HepG2 (cell line): ENCODE data around the gene RPL36. TPM values are rescaled to one million over a fixed set of nuclear protein-coding genes. Genes with fewer than 3 reads are reported as not detected.

ENCODE experiments used
- EED ChIP-seq: sonication (generic); formaldehyde crosslinking; IDR thresholded peaks from 2 replicates; pipeline ENCODE4 v1.5.0; 2020; ENCODE audit warnings: mild to moderate bottlenecking, missing genetic modification reagents
- GMEB1 ChIP-seq: sonication (generic); formaldehyde crosslinking; IDR thresholded peaks from 2 replicates; pipeline ENCODE4 v1.5.1; 2020; ENCODE audit warnings: missing genetic modification reagents, mild to moderate bottlenecking, borderline replicate concordance
- MTF1 ChIP-seq: sonication (generic); formaldehyde crosslinking; IDR thresholded peaks from 2 replicates; pipeline ENCODE4 v1.5.0; 2020; ENCODE audit warnings: missing genetic modification reagents
- NRL ChIP-seq: sonication (generic); formaldehyde crosslinking; IDR thresholded peaks from 2 replicates; pipeline ENCODE4 v1.5.0; 2020; ENCODE audit warnings: missing genetic modification reagents, mild to moderate bottlenecking, moderate library complexity, borderline replicate concordance
- POGZ ChIP-seq: sonication (generic); formaldehyde crosslinking; IDR thresholded peaks from 2 replicates; pipeline ENCODE4 v1.4.0; 2020; ENCODE audit warnings: mild to moderate bottlenecking, missing genetic modification reagents
- SNRNP70 ChIP-seq: fragments of 200-400 bp; formaldehyde crosslinking; IDR thresholded peaks from 2 replicates; pipeline ENCODE4 v1.6.1; 2017; ENCODE audit warnings: mild to moderate bottlenecking, low read depth, low read length, moderate library complexity
- TERF1 ChIP-seq: sonication (generic); formaldehyde crosslinking; IDR thresholded peaks from 2 replicates; pipeline ENCODE4 v1.8.0; 2022; ENCODE audit warnings: mild to moderate bottlenecking, missing genetic modification reagents, moderate library complexity
- ZFP37 ChIP-seq: sonication (generic); formaldehyde crosslinking; IDR thresholded peaks from 2 replicates; pipeline ENCODE4 v1.4.0; 2020; ENCODE audit warnings: missing genetic modification reagents, borderline replicate concordance
- ZFYVE20 ChIP-seq: sonication (generic); formaldehyde crosslinking; IDR thresholded peaks from 2 replicates; pipeline ENCODE4 v1.8.0; 2023; ENCODE audit warnings: low read depth, mild to moderate bottlenecking, moderate library complexity, missing genetic modification reagents, borderline replicate concordance
- ZGPAT ChIP-seq: IDR thresholded peaks from 2 replicates; pipeline ENCODE4 v1.6.1; 2016; ENCODE audit warnings: mild to moderate bottlenecking
- ZNF274 ChIP-seq: sonication (generic); formaldehyde crosslinking; IDR thresholded peaks from 2 replicates; pipeline ENCODE4 v1.5.1; 2020; ENCODE audit warnings: mild to moderate bottlenecking, missing genetic modification reagents
- ZNF569 ChIP-seq: sonication (generic); formaldehyde crosslinking; IDR thresholded peaks from 2 replicates; pipeline ENCODE4 v1.5.0; 2020; ENCODE audit warnings: mild to moderate bottlenecking, missing genetic modification reagents, moderate library complexity, borderline replicate concordance
- ZNF607 ChIP-seq: sonication (generic); formaldehyde crosslinking; IDR thresholded peaks from 2 replicates; pipeline ENCODE4 v1.5.1; 2020; ENCODE audit warnings: missing genetic modification reagents, mild to moderate bottlenecking, borderline replicate concordance
- ZNF652 ChIP-seq: IDR thresholded peaks from 2 replicates; pipeline ENCODE4 v1.6.1; 2016; ENCODE audit warnings: low read depth, borderline replicate concordance
- ZNF674 ChIP-seq: sonication (generic); formaldehyde crosslinking; IDR thresholded peaks from 2 replicates; pipeline ENCODE4 v1.5.0; 2020; ENCODE audit warnings: low read depth, mild to moderate bottlenecking, missing genetic modification reagents
- polyA plus RNA-seq, 8 experiments: library from polyadenylated mRNA; depleted of rRNA in 3 of 8; stranded (reverse) in 7 of 8; unstranded in 1 of 8; fragments of >200 nt; fragmentation: Illumina TruSeq in 4 of 8; extraction: Trizol in 4 of 8; gene quantifications; 2 replicates each; pipeline versions ENCODE4 v1.2.1 to v1.2.3, GENCODE V29; 2011 to 2016; ENCODE audit warnings: low read depth in 4 of 8, missing spikeins in 1 of 8, mixed read lengths in 1 of 8; ENCODE audit not compliant: insufficient read depth in 1 of 8
- total RNA-seq, 5 experiments: library from RNA; depleted of rRNA; stranded (reverse); fragments of >200 nt; fragmentation: Illumina TruSeq; extraction: Trizol; gene quantifications; 2 replicates each; pipeline ENCODE4 v1.2.3, GENCODE V29; 2016; ENCODE audit warnings: low read depth in 1 of 5
- TF ChIP-seq, protein P1 (sequence below): sonication (generic); formaldehyde crosslinking; IDR thresholded peaks from 2 replicates; pipeline ENCODE4 v1.4.0; 2020; ENCODE audit warnings: missing genetic modification reagents
- TF ChIP-seq, protein P2 (sequence below): IDR thresholded peaks from 2 replicates; pipeline ENCODE4 v1.6.1; 2018; ENCODE audit warnings: missing genetic modification reagents
- TF ChIP-seq, protein P3 (sequence below), 2 experiments: sonication (generic) in 1 of 2; formaldehyde crosslinking in 1 of 2; IDR thresholded peaks; 2 replicates each; pipeline versions ENCODE4 v1.4.0 to v1.6.1; 2018 to 2020; ENCODE audit warnings: missing genetic modification reagents in 2 of 2, borderline replicate concordance in 1 of 2, low read depth in 1 of 2, mild to moderate bottlenecking in 1 of 2, missing biosample characterization in 1 of 2

The RPL36 gene
- total and polyA plus RNA-seq, 2 of the 13 experiments (the other 11 are each of a cell fraction or from before 2014, with no cell fraction given) = 706 to 740 TPM

GRCh38 chr19:5719961-5720790 is 30.1 kb downstream of the RPL36 start, which contains the start of the genes CATSPERD and LONP1 (continued):
- TF ChIP-seq TERF1 (CRISPR knock-in tag) (no peak), SNRNP70 (no peak), GMEB1 (peak; percentile 93), MTF1 (no peak), EED (CRISPR knock-in tag) (no peak; the same call in 1 of the 2 replicates), POGZ (CRISPR knock-in tag) (peak; percentile 87), ZNF607 (CRISPR knock-in tag) (peak; percentile 69; the same call in 1 of the 2 replicates), ZNF652 (peak; percentile 31; the same call in 1 of the 2 replicates), ZFYVE20 (CRISPR knock-in tag) (no peak), ZNF569 (CRISPR knock-in tag) (no peak; the same call in 1 of the 2 replicates), NRL (CRISPR knock-in tag) (peak; percentile 41; the same call in 1 of the 2 replicates), ZFP37 (CRISPR knock-in tag) (peak; percentile 95), ZNF674 (CRISPR knock-in tag) (no peak; the same call in 1 of the 2 replicates), ZGPAT (peak; percentile 89), ZNF274 (CRISPR knock-in tag) (no peak; the same call in 1 of the 2 replicates)
- TF ChIP-seq, protein P1, sequence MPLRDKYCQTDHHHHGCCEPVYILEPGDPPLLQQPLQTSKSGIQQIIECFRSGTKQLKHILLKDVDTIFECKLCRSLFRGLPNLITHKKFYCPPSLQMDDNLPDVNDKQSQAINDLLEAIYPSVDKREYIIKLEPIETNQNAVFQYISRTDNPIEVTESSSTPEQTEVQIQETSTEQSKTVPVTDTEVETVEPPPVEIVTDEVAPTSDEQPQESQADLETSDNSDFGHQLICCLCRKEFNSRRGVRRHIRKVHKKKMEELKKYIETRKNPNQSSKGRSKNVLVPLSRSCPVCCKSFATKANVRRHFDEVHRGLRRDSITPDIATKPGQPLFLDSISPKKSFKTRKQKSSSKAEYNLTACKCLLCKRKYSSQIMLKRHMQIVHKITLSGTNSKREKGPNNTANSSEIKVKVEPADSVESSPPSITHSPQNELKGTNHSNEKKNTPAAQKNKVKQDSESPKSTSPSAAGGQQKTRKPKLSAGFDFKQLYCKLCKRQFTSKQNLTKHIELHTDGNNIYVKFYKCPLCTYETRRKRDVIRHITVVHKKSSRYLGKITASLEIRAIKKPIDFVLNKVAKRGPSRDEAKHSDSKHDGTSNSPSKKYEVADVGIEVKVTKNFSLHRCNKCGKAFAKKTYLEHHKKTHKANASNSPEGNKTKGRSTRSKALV (CRISPR knock-in tag) = no peak; the same call in 1 of the 2 replicates
- TF ChIP-seq, protein P2, sequence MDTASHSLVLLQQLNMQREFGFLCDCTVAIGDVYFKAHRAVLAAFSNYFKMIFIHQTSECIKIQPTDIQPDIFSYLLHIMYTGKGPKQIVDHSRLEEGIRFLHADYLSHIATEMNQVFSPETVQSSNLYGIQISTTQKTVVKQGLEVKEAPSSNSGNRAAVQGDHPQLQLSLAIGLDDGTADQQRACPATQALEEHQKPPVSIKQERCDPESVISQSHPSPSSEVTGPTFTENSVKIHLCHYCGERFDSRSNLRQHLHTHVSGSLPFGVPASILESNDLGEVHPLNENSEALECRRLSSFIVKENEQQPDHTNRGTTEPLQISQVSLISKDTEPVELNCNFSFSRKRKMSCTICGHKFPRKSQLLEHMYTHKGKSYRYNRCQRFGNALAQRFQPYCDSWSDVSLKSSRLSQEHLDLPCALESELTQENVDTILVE (CRISPR knock-in tag) = peak; percentile 99
- TF ChIP-seq, protein P3, sequence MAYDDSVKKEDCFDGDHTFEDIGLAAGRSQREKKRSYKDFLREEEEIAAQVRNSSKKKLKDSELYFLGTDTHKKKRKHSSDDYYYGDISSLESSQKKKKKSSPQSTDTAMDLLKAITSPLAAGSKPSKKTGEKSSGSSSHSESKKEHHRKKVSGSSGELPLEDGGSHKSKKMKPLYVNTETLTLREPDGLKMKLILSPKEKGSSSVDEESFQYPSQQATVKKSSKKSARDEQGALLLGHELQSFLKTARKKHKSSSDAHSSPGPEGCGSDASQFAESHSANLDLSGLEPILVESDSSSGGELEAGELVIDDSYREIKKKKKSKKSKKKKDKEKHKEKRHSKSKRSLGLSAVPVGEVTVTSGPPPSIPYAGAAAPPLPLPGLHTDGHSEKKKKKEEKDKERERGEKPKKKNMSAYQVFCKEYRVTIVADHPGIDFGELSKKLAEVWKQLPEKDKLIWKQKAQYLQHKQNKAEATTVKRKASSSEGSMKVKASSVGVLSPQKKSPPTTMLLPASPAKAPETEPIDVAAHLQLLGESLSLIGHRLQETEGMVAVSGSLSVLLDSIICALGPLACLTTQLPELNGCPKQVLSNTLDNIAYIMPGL (CRISPR knock-in tag; IDR thresholded peaks at IDR 0.05; ENCODE audit: borderline replicate concordance in 1 of 2, low read depth in 1 of 2) = peak; percentile 88
